HG03108 (cell line): ENCODE results near the gene JAG2.

ENCODE experiments used
- ATAC-seq: cut with Tn5 transposase; IDR thresholded peaks from one replicate; pipeline ENCODE4 v1.9.1; 2021; ENCODE audit warnings: moderate library complexity; ENCODE audit not compliant: unreplicated experiment

The JAG2 gene

GRCh38 chr14:105139831-105140239 is 28.7 kb downstream of the JAG2 start:
- no peak for ATAC-seq

- no peak for ATAC-seq
Measured at GRCh38 chr14:105139212-105139825, 29.3 kb downstream of the JAG2 start.

GRCh38 chr14:105138551-105139111 is 29.9 kb downstream of the JAG2 start:
- ATAC-seq, result no peak

GRCh38 chr14:105138021-105138541 is 30.5 kb downstream of the JAG2 start:
- no peak for ATAC-seq

DNA sequence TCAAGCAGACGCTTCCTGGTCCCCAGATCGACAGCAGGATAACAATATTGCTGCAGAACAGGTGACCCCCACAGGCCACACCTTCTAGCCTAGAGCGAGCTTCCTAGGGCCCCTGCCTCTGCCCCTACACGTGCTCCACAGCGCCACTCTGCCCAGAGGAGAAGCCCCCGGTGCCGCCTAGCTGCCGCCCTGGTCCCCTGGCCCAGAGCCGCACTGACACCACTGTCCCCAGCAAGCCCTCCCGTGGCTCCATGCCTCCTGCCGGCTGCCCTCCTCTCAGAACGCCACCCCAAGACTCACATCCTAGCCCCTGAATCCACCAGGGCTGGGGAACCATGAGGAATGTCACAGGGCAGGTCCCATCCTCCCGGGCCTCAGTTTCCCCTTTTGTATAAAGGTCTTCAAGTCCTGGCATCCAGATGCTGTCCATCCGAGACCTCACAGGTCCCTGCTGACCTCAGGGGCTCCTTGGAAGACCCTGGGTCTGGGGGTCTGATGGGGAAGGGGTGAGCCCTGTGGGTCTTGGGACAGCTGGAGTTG is 31.0 kb downstream of the JAG2 start:
- ATAC-seq, result no peak

GRCh38 chr14:105136401-105137322 is 31.9 kb downstream of the JAG2 start:
- ATAC-seq, result no peak

- ATAC-seq, result no peak
Measured at GRCh38 chr14:105135700-105136395, 32.7 kb downstream of the JAG2 start.

GRCh38 chr14:105132921-105133654 is 35.5 kb downstream of the JAG2 start:
- ATAC-seq, result no peak

DNA sequence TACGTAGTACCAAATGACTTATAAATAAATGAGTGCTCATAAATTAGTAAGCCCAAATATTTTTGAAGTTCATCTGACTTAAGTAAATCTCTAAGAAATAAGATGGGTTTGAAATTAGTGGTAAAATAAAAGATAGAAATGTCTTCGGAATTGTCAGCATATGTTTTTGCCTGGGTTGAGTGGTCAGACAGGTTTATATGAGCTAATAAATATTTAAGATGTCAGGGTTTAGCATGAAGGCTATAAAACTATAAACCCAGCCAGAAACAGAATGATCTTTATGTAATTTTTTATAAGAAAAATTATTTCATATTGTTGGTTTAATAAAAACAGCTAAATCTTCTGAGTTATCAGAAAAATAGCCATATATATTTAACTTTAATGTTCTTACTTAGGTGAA is 37.3 kb downstream of the JAG2 start:
- ATAC-seq, result no peak

- no peak for ATAC-seq
Measured at GRCh38 chr14:105128059-105128458, 40.5 kb downstream of the JAG2 start.

GRCh38 chr14:105126981-105127329 is 41.6 kb downstream of the JAG2 start:
- ATAC-seq, result no peak

GRCh38 chr14:105126126-105126980 is 42.2 kb downstream of the JAG2 start:
- ATAC-seq, result no peak

DNA sequence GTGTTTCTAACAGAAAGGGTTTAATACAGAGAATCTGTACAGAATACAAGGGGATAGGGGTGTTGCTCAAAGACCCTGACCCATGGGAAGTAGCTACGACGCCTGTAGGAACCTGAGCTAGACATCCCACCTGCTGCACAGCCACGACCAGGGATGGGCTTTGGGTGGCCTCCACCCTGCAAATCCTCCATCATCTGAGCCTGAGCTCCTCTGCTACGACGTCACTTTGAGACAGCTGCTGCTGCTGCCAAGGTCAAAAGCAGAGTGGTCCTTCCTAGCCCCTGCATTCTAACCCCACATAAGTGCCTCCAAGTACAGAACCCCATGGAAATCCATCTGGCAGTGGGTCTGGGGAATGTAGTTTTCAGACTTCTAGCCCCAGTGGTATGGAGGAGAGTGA is 43.8 kb downstream of the JAG2 start:
- ATAC-seq, result no peak

GRCh38 chr14:105123981-105124765 is 44.4 kb downstream of the JAG2 start:
- ATAC-seq, result no peak

- ATAC-seq, result no peak
Measured at GRCh38 chr14:105123064-105123665, 45.4 kb downstream of the JAG2 start.

GRCh38 chr14:105120056-105120455 is 48.5 kb downstream of the JAG2 start:
- ATAC-seq, result no peak

DNA sequence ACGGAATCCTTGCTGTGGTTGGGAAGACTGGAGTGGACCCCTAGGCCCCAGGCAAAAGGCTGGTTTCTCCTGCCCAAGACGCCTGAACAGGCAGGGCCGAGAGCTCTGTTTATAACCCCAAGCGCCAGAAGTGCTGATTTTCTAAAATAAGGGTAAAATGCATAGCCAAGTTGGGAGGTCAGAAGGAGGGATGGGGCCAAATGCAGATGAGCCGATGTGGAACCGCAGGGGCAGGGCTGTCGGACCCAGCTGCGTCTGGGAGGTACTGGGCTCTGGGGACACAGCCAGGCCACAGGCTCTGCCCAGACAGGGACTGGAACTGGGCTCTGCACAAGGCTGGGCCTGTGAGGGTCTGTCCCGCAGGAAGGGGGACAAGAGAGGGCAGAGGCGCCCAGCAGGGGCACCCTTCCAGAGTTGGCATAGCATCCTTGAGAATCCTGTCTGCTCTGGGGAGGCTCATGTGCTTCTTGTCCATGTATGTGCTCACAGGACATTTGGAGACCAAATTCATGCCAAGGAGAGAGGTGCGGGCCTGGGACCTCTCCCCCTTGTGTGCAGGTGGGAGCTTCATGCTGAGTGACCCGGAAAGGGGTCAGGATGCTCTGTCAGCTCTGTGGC is 49.1 kb downstream of the JAG2 start:
- no peak for ATAC-seq
